HG03442 (cell line): ENCODE results near the gene SLC22A12.

Source experiments
- ATAC-seq: cut with Tn5 transposase; IDR thresholded peaks from one replicate; pipeline ENCODE4 v1.9.1; 2021; ENCODE audit warnings: mild to moderate bottlenecking, moderate library complexity; ENCODE audit not compliant: unreplicated experiment

The SLC22A12 gene

DNA sequence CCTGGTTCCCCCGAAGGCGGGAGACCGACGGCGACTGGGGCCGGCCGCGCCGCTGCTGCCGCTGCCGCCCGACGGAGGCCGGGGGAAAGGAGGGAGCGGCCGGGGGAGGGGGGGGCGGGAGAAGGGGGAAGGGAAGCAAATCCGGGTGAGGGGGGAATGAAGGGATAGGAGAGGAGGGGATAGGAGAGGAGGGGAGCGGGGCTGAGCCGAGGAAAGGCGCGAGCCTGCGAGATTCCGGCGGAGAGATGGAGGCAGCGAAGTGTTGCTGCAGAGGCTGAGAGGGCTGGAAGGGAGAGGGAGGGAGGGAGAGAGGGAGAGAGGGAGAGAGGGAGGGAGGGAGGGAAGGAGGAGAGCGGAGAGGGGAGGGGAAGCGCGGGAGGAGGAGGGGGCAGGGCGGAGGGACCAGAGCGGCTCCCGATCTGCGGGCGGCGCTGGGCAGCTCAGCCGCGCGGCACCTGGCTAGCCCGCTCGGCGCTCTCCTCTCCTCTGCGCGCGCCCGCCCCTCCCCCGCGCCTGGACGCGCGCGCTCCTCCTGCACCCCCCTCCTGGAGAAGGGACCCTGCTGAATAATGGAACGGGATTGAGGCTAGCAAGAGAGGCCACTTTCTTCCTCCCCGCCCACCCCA, 52.3 kb downstream of the SLC22A12 start:
- ATAC-seq = no peak

DNA sequence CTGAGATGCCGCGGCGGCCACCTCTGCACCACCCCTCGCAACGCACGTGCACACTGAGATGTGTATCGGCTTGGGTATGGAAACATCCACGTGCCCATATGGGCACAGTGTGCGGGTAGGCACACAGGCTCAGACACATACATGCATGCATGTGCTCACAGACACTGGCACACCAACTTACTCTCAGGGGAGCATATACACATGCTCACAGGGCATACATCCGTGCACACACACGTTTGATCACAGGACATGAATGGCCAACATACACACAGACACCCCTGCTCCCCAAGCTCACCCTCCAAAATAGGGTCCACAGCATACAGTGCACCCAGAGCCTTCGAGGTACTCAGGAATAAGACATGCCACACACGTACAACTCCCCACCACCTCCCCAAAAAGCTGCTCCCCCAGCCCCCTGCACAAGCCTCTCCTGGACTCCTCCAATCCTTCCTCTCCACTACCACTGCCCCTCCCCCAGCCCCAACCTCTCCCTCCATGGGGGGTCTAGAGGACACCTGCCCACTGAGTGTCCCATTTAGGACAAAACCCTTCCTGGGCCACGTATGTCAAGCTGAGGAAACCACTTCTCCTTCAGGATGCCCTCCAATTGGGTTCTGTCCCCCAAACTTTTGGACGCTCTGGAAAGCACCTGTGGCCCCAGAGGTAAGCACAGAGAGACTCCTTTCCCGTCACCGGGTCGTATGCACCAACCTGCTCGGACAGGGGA, 53.1 kb downstream of the SLC22A12 start:
- ATAC-seq = no peak

DNA sequence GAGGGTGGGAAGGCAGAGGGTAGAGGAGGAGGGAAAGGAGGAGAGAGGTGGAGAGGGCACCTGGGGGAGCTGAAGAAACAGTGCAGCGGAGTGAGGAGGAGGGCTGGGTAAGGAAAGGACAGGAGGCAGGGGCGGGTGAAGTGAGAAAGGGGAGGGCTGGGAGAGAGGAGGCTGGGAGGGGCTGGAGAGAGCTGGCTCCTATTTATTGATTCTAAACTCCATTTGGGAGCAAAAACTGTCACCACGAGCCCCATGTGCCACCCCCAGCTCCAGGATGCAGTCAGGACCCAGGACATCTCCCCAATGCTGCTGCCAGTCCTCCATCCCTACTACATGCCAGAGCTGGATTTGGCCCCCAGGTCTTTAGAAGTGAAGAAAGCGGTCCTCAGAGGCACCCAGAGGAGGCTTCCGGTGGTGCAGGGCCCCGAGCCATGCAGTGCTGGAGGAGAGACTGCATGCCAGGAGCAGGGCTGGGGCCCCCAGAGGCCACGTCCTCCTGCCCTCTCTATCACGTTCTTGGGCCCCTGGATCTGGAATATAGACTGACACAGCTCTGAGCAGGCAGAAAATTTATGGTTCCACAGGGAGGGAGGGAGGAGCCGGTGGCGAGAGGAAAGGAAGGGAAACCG, 53.7 kb downstream of the SLC22A12 start:
- ATAC-seq = no peak

DNA sequence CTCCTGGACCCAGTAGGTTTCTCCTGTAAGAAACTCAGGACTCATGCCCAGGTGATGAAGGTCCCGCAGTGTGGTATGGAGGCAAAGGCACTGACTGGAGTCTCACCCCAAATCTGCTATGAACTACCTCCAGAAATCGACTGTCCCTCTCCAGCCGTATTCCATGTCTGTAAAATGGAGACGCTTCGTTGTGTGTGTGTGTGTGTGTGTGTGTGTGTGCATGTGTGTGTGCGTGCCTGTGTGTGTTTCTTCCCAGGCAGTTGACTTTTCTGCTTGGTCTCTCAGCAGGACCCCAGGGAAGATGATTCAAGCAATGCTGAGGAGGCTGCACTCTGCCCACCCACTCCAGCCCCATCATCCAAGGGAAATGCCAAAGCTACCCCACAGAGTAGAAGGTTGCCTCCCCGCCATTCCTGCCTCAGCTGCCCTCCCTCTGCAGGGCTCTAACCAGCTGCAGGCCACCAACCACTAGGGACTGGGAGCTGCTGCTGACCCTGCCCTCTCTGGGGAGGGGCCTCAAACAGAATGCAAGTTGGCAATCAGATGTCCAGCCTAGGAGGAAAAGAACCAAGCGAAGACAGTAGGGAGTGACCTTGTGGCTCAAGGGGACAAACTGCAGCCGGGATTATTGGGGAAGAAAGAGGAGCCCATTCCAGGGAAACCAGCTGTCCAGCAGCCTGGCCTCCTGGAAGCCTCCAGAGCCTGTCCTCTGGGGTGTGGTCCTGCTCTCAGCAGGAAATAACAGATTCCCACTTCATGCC, 56.2 kb downstream of the SLC22A12 start:
- ATAC-seq = no peak

DNA sequence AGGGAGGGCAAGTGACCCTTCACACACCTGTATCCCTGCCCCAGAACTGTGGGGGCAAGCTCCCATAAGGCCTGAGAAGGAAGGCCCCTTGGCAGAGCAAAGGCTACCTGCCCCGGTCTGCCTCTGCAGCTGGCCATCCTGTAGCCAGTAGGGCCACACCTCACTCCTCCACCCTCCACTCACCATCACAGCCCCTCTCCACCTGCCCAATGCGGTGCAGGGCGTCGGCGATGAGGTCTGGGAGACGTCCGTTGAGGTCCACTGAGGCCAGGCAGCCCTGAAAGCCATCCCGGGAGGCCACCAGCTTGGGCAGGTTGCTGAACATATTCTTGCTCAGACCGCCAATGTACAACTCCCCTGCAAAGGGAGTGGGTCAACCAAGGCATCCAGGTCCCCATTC, 57.5 kb downstream of the SLC22A12 start:
- ATAC-seq = no peak

DNA sequence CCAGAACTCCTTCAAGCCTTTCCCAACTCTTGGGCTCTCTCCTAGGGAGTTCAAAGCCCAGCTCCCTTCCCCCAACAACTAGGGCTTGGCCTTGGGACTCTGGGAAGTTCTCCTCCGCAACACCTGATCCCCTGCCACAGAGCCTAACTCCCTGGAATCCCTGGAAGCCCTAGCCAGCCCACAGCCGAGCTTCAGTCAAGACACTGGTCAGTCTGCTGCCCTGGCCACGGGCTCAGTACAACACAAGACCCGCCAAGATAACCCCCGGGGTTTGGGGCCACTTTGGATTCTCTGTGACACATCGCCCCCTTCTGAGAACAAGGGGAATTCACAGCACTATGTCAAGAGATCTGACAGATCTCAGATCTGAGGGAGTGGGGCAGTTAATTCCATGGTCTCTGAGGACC, 58.3 kb downstream of the SLC22A12 start:
- no peak for ATAC-seq

DNA sequence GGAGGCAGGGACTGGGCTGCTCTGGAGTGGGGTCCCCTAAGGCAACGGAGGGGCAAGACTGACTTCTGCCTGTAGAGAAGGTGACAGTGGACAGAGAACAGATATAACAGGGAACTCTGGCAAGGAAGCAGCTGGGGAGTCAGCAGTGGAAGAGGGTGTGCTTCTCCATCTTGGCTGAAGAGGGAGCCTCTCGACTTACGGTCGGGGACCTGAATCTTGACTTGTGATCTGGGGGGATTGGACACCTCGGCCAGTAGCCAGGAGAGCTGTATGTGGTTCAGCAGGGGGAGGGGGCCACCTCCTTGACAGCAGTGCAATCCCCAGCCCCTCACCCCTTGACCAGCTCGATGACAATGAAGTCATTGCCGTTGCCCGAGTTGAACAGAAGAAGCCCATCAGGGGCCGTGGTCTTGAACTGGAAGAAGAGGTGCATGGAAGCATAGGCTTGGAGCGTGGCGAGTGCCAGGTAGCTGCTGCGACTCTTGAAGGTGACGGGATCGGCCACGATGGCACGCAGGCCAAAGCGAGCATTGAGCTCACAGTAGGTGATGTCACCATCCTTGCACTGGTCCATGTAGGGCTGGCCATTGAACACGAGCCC, 60.0 kb downstream of the SLC22A12 start:
- ATAC-seq = no peak
